Trophoblast cell (in vitro differentiated cells and primary cell): ENCODE data around the gene IQUB.
A peak's percentile ranks its signal among the peaks of the same experiment; 100 is the strongest.

Source experiments
- DNase-seq, 2 donors: peaks; one replicate each; pipeline ENCODE4 v3.0.0-alpha.2; 2016
- H2AFZ ChIP-seq: 2 replicates; pipeline ENCODE4 v1.6.1; 2013; ENCODE audit warnings: low read length, moderate library complexity, mild to moderate bottlenecking; ENCODE audit not compliant: insufficient read depth, poor library complexity
- H2AK5ac ChIP-seq: 2 replicates; pipeline ENCODE4 v1.6.1; 2013; ENCODE audit warnings: mild to moderate bottlenecking, low read length
- H2BK120ac ChIP-seq: 2 replicates; pipeline ENCODE4 v1.6.1; 2013; ENCODE audit warnings: low read length, mild to moderate bottlenecking, moderate library complexity; ENCODE audit not compliant: insufficient read depth, poor library complexity
- H2BK12ac ChIP-seq: 2 replicates; pipeline ENCODE4 v1.6.1; 2013; ENCODE audit warnings: mild to moderate bottlenecking, low read length, moderate library complexity
- H2BK5ac ChIP-seq: 2 replicates; pipeline ENCODE4 v1.6.1; 2013; ENCODE audit warnings: low read length, low read depth, moderate library complexity, mild to moderate bottlenecking; ENCODE audit not compliant: poor library complexity
- H3K14ac ChIP-seq: 2 replicates; pipeline ENCODE4 v1.6.1; 2013; ENCODE audit warnings: mild to moderate bottlenecking, low read length
- H3K18ac ChIP-seq: 2 replicates; pipeline ENCODE4 v1.6.1; 2013; ENCODE audit warnings: mild to moderate bottlenecking, low read length
- H3K23ac ChIP-seq: 2 replicates; pipeline ENCODE4 v1.6.1; 2013; ENCODE audit warnings: low read length
- H3K27ac ChIP-seq: 2 replicates; pipeline ENCODE4 v1.5.1; 2013; ENCODE audit warnings: low read depth, mild to moderate bottlenecking, inconsistent platforms, low read length, moderate library complexity
- H3K27me3 ChIP-seq: 2 replicates; pipeline ENCODE4 v1.6.1; 2013; ENCODE audit warnings: inconsistent platforms, mild to moderate bottlenecking, low read length, moderate library complexity; ENCODE audit not compliant: insufficient read depth
- H3K36me3 ChIP-seq, 2 experiments: 1 replicate in 1 of 2; 2 replicates in 1 of 2; pipeline ENCODE4 v1.6.1; 2013; ENCODE audit warnings: low read length in 2 of 2, mild to moderate bottlenecking in 2 of 2, moderate library complexity in 1 of 2; ENCODE audit not compliant: insufficient read depth in 2 of 2, control insufficient read depth in 1 of 2
- H3K4ac ChIP-seq: 2 replicates; pipeline ENCODE4 v1.6.1; 2013; ENCODE audit warnings: low read depth, mild to moderate bottlenecking, low read length, moderate library complexity
- H3K4me1 ChIP-seq, 2 experiments: 1 replicate in 1 of 2; 2 replicates in 1 of 2; pipeline ENCODE4 v1.6.1; 2013; ENCODE audit warnings: low read length in 2 of 2, mild to moderate bottlenecking in 2 of 2, moderate library complexity in 1 of 2; ENCODE audit not compliant: insufficient read depth in 2 of 2, control insufficient read depth in 1 of 2
- H3K4me2 ChIP-seq: 2 replicates; pipeline ENCODE4 v1.6.1; 2013; ENCODE audit warnings: inconsistent platforms, mild to moderate bottlenecking, low read length, moderate library complexity
- H3K4me3 ChIP-seq: 2 replicates; pipeline ENCODE4 v1.5.1; 2013; ENCODE audit warnings: mild to moderate bottlenecking, low read depth, low read length, inconsistent platforms
- H3K79me1 ChIP-seq: one replicate; pipeline ENCODE4 v1.6.1; 2013; ENCODE audit warnings: low read length
- H3K79me2 ChIP-seq: 2 replicates; pipeline ENCODE4 v1.6.1; 2013; ENCODE audit warnings: low read length, mild to moderate bottlenecking; ENCODE audit not compliant: control insufficient read depth, insufficient read depth, poor library complexity
- H3K9ac ChIP-seq: 2 replicates; pipeline ENCODE4 v1.6.1; 2013; ENCODE audit warnings: mild to moderate bottlenecking, low read length
- H3K9me3 ChIP-seq: 2 replicates; pipeline ENCODE4 v1.6.1; 2013; ENCODE audit warnings: low read depth, mild to moderate bottlenecking, control low read depth, inconsistent platforms, low read length; ENCODE audit not compliant: insufficient read depth
- H4K12ac ChIP-seq: 2 replicates; pipeline ENCODE4 v1.6.1; 2013; ENCODE audit warnings: low read depth, mild to moderate bottlenecking, low read length, moderate library complexity
- H4K8ac ChIP-seq: 2 replicates; pipeline ENCODE4 v1.6.1; 2013; ENCODE audit warnings: low read depth, mild to moderate bottlenecking, low read length, moderate library complexity
- H4K91ac ChIP-seq: one replicate; pipeline ENCODE4 v1.6.1; 2013; ENCODE audit warnings: low read depth, mild to moderate bottlenecking, low read length, moderate library complexity
- WGBS: extraction: QIAGEN DNeasy Blood & Tissue Kit; methylation state at CpG from one replicate; pipeline ENCODE4 v1.1.7; 2013; ENCODE audit warnings: missing lambda C conversion rate; ENCODE audit not compliant: insufficient read length, insufficient coverage; ENCODE audit errors: extremely low coverage; 5-methylcytosine and 5-hydroxymethylcytosine counted together

Gene IQUB

DNA sequence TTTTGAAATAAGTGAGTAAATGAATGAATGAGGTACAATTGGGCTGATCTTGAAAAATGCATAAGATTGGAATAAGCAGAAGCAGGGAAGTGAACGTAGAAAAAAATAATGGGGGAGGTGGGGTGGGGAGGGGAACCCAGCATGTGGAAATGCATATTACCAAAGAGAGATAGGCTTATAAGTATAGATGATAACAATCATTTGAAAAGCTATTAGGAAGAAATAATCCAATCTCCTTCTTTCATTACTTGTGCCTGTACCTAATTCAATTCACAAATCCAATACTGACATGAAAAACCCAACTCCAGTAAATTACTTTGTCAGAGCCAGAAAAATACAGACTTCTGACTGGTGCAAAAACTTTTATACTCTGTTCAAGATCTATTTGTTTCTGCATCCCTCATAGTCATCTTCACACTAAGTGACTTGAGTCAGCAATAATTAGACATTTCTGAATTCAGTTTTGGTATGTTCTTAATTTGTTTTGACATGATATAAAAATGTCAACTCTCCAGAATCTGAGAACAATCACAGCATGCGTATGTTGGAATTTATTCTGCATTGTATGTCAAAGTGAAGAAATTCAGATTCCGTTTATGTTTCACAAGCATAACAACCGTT is 99.2 kb downstream of the IQUB start:
- H3K4me2 ChIP-seq: no peak overlapping the region
- no peak overlapping the region for H2BK120ac ChIP-seq
- H3K18ac ChIP-seq: no peak overlapping the region
- no peak overlapping the region for H3K27ac ChIP-seq
- no peak overlapping the region for H2AK5ac ChIP-seq
- no peak overlapping the region for H4K91ac ChIP-seq
- H3K4me1 ChIP-seq: no peaks in the 10 kb centered on the region
- DNase-seq: peak in 1 of 2 donors; percentile 29
- H3K4me3 ChIP-seq: no peak overlapping the region
- WGBS: no CpG with 5 or more reads among the region's 4 CpGs
- H2AFZ ChIP-seq: no peak overlapping the region
- no peak overlapping the region for H2BK12ac ChIP-seq
- no peaks in the 10 kb centered on the region for H3K79me2 ChIP-seq
- no peaks in the 10 kb centered on the region for H3K36me3 ChIP-seq
- no peaks in the 10 kb centered on the region for H3K27me3 ChIP-seq
- H4K8ac ChIP-seq: no peak overlapping the region
- no peak overlapping the region for H2BK5ac ChIP-seq
- no peak overlapping the region for H3K4ac ChIP-seq
- H3K23ac ChIP-seq: no peak overlapping the region
- H3K14ac ChIP-seq: no peak overlapping the region
- no peaks in the 10 kb centered on the region for H3K79me1 ChIP-seq
- no peaks in the 10 kb centered on the region for H3K9me3 ChIP-seq
- H3K9ac ChIP-seq: no peak overlapping the region
- no peak overlapping the region for H4K12ac ChIP-seq

DNA sequence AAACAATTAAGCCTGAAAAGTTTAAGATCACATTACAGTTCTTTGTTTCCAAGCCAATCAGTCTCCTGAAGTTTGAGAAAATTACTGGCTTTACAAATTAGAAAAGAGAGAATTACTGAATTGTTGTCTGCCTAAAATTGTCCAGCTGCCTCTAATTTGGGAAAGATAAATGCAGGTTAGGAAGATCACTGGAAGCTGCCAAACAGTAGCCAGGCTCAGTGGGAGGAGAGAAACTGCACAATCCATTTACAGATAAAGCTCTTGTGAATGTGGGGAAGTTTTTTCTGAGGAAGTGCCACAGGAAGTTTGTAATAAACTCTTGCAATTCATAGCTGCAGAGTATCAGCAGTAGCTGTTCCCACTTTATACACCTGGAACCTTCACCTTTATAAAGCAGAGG is 100.7 kb downstream of the IQUB start:
- DNase-seq: no peak
- H2AK5ac ChIP-seq: no peak overlapping the region
- H2BK120ac ChIP-seq: no peak overlapping the region
- H4K8ac ChIP-seq: no peak overlapping the region
- H2AFZ ChIP-seq: no peak overlapping the region
- no peak overlapping the region for H2BK12ac ChIP-seq
- H3K79me2 ChIP-seq: no peaks in the 10 kb centered on the region
- H2BK5ac ChIP-seq: no peak overlapping the region
- H4K91ac ChIP-seq: no peak overlapping the region
- no peak overlapping the region for H3K18ac ChIP-seq
- H3K23ac ChIP-seq: no peak overlapping the region
- H4K12ac ChIP-seq: no peak overlapping the region
- H3K4me2 ChIP-seq: no peak overlapping the region
- H3K9me3 ChIP-seq: no peaks in the 10 kb centered on the region
- H3K27me3 ChIP-seq: no peaks in the 10 kb centered on the region
- no peak overlapping the region for H3K27ac ChIP-seq
- no peak overlapping the region for H3K4me3 ChIP-seq
- no peaks in the 10 kb centered on the region for H3K4me1 ChIP-seq
- H3K79me1 ChIP-seq: no peaks in the 10 kb centered on the region
- H3K9ac ChIP-seq: no peak overlapping the region
- H3K4ac ChIP-seq: no peak overlapping the region
- H3K14ac ChIP-seq: no peak overlapping the region
- no peaks in the 10 kb centered on the region for H3K36me3 ChIP-seq

DNA sequence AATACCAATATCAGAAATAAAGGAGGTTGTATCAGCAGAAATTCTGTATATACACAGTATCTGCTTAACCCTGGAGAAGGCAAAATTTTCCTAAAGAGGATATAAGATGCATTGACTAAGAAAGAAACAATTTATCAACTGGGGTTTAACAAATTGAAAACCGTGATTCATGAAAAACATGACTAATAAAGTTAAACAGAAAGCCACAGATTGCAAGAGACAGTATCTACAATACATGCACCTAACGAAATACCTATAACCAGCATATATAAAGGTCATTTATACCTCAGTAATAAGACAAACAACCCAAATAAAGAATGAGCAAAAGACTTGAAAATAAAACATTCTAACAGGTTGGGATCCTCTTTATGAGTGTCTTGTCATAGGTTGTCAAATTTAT is 101.8 kb downstream of the IQUB start:
- H3K4me1 ChIP-seq: no peaks in the 10 kb centered on the region
- no peak overlapping the region for H3K4ac ChIP-seq
- H3K79me2 ChIP-seq: no peaks in the 10 kb centered on the region
- no peaks in the 10 kb centered on the region for H3K9me3 ChIP-seq
- no peak overlapping the region for H4K8ac ChIP-seq
- H2AK5ac ChIP-seq: no peak overlapping the region
- no peak overlapping the region for H4K12ac ChIP-seq
- no peak overlapping the region for H3K4me3 ChIP-seq
- H2BK12ac ChIP-seq: no peak overlapping the region
- no CpG with 5 or more reads among the region's 2 CpGs for WGBS
- no peak overlapping the region for H2AFZ ChIP-seq
- no peak overlapping the region for H3K4me2 ChIP-seq
- no peak overlapping the region for H4K91ac ChIP-seq
- no peaks in the 10 kb centered on the region for H3K79me1 ChIP-seq
- no peak overlapping the region for H3K14ac ChIP-seq
- no peak overlapping the region for H2BK5ac ChIP-seq
- no peak overlapping the region for H3K27ac ChIP-seq
- no peaks in the 10 kb centered on the region for H3K36me3 ChIP-seq
- no peak for DNase-seq
- H3K18ac ChIP-seq: no peak overlapping the region
- no peak overlapping the region for H2BK120ac ChIP-seq
- H3K23ac ChIP-seq: no peak overlapping the region
- H3K27me3 ChIP-seq: no peaks in the 10 kb centered on the region
- H3K9ac ChIP-seq: no peak overlapping the region

DNA sequence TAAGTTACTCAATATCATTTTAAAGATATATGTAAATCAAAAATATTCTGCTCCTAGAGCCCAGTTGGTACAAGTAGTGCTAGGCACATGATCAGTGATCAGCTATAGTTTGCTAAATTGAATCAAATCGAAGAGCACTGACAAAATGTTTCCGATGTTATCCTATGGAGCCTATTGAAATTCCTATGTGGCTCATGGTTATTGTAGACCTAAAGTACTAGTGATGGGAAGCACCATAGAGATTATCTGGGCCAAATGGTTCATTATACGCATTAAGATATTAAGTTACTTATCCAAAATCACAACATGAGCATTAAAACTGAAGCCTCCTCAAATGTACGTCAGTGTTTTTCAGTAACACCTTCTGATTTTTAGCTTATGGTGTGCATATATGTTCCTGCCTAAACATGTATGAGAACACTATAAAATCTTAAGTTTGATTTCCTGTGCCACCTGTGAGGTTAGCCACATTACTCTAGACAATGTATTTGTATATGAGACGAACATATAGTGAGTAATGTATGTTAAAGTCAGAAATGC is 103.2 kb downstream of the IQUB start:
- Histone ChIP-seq H3K27me3 (no peaks in the 10 kb centered on the region), H3K4me1 (no peaks in the 10 kb centered on the region), H3K4ac (no peak overlapping the region), H2AK5ac (no peak overlapping the region), H3K36me3 (no peaks in the 10 kb centered on the region), H3K23ac (no peak overlapping the region), H3K9me3 (no peaks in the 10 kb centered on the region), H2AFZ (no peak overlapping the region), H3K79me1 (no peaks in the 10 kb centered on the region), H3K4me3 (no peak overlapping the region), H2BK12ac (no peak overlapping the region), H4K8ac (no peak overlapping the region), H4K12ac (no peak overlapping the region), H3K9ac (no peak overlapping the region), H4K91ac (no peak overlapping the region), H3K4me2 (no peak overlapping the region), H3K79me2 (no peaks in the 10 kb centered on the region), H3K14ac (no peak overlapping the region), H3K18ac (no peak overlapping the region), H2BK5ac (no peak overlapping the region), H2BK120ac (no peak overlapping the region), H3K27ac (no peak overlapping the region)
- no peak for DNase-seq
- WGBS: no CpG with 5 or more reads among the region's 5 CpGs
